ENCODE results near the gene GLTP. TPM values are rescaled to one million over a fixed set of nuclear protein-coding genes. Genes with fewer than 3 reads are reported as not detected.

GLTP gene
- total and polyA plus RNA-seq, 3 experiments from 2014 or later, result 39.3 to 67.4 (median 42.7) TPM

DNA sequence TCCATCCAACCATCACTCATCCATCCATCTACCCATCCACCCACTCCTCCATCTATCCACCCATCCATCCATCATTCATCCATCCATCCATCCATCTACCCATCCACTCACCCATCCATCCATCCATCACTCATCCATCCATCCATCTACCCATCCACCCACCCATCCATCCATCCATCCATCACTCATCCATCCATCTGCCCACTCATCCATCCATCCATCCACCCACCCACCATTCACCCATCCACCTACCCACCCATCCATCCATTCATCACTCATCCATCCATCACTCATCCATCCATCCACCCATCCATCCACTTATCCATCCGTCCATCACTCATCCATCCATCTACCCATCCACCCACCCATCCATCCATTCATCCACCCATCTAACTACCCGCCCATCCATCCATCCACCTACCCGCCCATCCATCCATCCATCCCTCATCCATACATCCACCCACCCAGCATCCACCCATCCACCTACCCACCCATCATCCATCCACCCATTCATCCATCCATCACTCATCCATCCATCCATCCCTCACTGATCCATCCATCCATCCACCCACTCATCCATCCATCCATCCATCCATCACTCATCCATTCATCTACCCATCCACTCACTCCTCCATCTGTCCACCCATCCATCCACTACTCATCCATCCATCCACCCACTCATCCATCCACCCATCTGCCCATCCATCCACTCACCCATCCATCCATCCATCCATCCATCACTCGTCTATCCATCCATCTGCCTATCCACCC, 71.3 kb downstream of the GLTP start:
- Histone ChIP-seq H3K27ac (ENCODE audit: low read depth, low read length) (no peak overlapping the region), H3K4me3 (ENCODE audit: low read length) (no peak overlapping the region), H3K36me3 (ENCODE audit: insufficient read depth, low read length) (no peaks in the 10 kb centered on the region), H3K9me3 (ENCODE audit: low read length) (no peaks in the 10 kb centered on the region), H3K27me3 (ENCODE audit: insufficient read depth, low read length, poor library complexity, severe bottlenecking) (no peaks in the 10 kb centered on the region), H3K4me1 (ENCODE audit: insufficient read depth, low read length) (no peaks in the 10 kb centered on the region)
- Mint-ChIP-seq H3K9me3 (no peaks in the 10 kb centered on the region), H3K27me3 (no peaks in the 10 kb centered on the region), H3K27ac (no peak overlapping the region), H3K4me1 (peaks cover 0 to 3% (median 2%) of the 10 kb centered on the region in 3 donors), H3K36me3 (no peaks in the 10 kb centered on the region), H3K4me3 (no peak overlapping the region)
- ChIA-PET CTCF (no interaction called here), POLR2A (no interaction called here)
- no peak for DNase-seq

DNA sequence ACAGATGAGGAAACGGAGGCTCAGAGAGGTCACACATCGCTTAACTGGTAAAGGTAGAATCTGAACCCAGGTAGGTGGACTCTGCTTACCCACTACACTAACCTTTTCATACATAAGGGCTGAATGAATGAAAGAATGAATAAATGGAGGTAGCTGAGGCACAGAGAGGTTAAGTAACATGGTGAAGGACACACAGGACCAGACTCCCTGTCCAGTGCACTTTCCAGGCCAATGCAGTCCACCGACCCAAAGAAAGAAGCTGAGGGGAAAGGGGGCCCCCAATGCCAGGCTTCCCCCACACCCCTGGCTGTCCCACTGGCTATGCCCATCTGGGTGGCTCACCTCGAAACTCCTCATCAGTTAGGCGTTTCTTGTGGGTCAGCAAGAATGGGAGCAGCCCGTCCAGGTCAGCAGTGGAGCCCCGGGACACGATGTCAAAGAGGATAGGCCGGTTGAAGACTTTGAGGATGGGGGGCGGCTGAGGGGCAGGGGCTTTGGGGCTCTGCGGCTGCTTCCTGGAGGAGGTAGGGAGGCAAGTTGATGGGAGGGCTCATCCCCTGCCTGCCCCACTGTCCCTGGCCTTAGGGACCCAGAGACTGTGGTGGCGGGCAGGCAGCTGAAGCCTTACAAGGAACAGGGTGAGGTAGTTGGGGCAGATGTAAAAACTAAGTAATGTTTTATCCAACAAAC, 72.2 kb downstream of the GLTP start:
- CTCF ChIA-PET, result interaction anchor here (1.1 kb wide), 1 partner anchor 37 kb away, joined by 3 read pairs; no protein-coding TSS in a partner anchor
- no peaks in the 10 kb centered on the region for H3K36me3 ChIP-seq (ENCODE audit: insufficient read depth, low read length)
- Mint-ChIP-seq H3K27ac (no peak overlapping the region), H3K4me1 (peaks cover 0 to 3% (median 2%) of the 10 kb centered on the region in 3 donors), H3K27me3 (no peaks in the 10 kb centered on the region), H3K4me3 (no peak overlapping the region), H3K9me3 (no peaks in the 10 kb centered on the region), H3K36me3 (no peaks in the 10 kb centered on the region)
- no peak overlapping the region for H3K4me3 ChIP-seq (ENCODE audit: low read length)
- DNase-seq, result no peak
- H3K4me1 ChIP-seq (ENCODE audit: insufficient read depth, low read length), result no peaks in the 10 kb centered on the region
- H3K27ac ChIP-seq (ENCODE audit: low read depth, low read length), result no peak overlapping the region
- POLR2A ChIA-PET, result no interaction called here
- H3K27me3 ChIP-seq (ENCODE audit: insufficient read depth, low read length, poor library complexity, severe bottlenecking), result no peaks in the 10 kb centered on the region
- no peaks in the 10 kb centered on the region for H3K9me3 ChIP-seq (ENCODE audit: low read length)

DNA sequence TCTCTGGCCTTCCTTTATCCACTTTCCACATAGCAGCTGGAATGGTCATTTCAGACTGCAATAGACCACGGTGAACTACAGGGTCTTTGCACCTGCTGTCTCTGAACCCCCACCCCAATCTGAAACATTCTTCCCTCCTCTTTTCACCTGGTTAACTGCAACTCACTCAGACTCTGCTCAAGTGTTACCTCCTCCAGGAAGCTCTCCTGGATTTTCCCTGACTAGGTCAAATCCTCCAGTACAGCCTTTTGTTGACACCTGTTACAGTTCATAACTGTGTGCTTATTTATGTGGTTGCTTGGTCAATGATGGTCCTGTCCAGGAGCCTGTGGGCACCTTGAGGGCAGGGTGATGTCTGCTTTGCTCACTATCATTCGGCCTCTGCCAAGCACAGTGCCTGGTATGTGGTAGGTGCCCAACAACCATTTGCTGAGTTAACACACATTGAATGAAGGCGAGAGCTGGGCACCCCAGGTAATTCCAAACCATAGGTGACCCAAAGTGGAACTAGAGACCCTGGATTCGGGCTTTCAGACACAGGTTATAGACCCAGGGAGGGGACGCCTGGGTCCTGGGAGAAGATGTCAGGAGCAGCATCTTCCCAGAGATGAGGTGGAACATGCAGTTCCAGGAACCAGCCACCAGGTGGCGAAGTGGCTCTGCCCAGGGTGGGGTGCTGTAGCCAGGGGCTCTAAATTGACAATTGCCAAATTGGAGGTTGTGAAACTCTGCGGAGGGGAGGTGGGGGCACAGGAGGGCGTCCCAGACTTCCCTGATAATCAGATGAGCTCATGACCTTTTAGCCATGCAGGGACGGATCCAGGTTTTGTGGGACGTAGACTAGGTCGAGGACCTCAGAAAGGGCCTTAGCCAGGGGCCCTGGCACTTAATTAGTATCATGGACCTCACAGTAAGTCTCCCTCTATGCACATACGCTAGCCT, 75.2 kb downstream of the GLTP start:
- Mint-ChIP-seq H3K4me3 (no peak overlapping the region), H3K4me1 (peaks cover 0 to 3% (median 2%) of the 10 kb centered on the region in 3 donors), H3K27ac (peak overlapping the region in 1 of 8 donors; percentile 73), H3K9me3 (no peaks in the 10 kb centered on the region), H3K36me3 (no peaks in the 10 kb centered on the region), H3K27me3 (no peaks in the 10 kb centered on the region)
- POLR2A ChIA-PET, result no interaction called here
- Histone ChIP-seq H3K9me3 (ENCODE audit: low read length) (no peaks in the 10 kb centered on the region), H3K27me3 (ENCODE audit: insufficient read depth, low read length, poor library complexity, severe bottlenecking) (no peaks in the 10 kb centered on the region), H3K36me3 (ENCODE audit: insufficient read depth, low read length) (no peaks in the 10 kb centered on the region), H3K4me1 (ENCODE audit: insufficient read depth, low read length) (no peaks in the 10 kb centered on the region), H3K4me3 (ENCODE audit: low read length) (no peak overlapping the region), H3K27ac (ENCODE audit: low read depth, low read length) (no peak overlapping the region)
- CTCF ChIA-PET, result interaction anchor here (0.7 to 4.2 kb wide), 21 partner anchors 9 to 212 kb away, joined by 3 to 38 read pairs (median 4); partner anchors contain the start of genes GLTP and TRPV4
- DNase-seq, result peak; percentile 53 to 82 (median 61)

DNA sequence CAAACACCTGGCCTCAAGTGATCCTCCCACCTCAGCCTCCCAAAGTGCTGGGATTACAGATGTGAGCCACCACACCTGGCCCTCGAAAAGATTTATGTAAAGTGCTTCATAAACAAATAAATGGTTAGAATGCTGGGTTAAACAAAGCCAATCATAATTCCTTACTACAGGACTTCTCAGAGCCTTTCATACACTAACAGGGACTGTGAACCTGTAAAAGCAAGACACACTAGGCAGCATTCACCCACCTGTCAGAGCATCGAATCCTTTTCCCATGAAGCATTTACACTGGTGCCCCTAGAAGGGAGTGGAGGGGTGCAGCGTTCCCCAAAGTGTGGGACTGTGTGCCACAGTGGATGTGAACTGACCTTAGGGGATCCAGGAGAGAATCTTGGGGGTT, 76.7 kb downstream of the GLTP start:
- Histone ChIP-seq H3K27me3 (ENCODE audit: insufficient read depth, low read length, poor library complexity, severe bottlenecking) (no peaks in the 10 kb centered on the region), H3K36me3 (ENCODE audit: insufficient read depth, low read length) (no peaks in the 10 kb centered on the region), H3K4me3 (ENCODE audit: low read length) (no peak overlapping the region), H3K4me1 (ENCODE audit: insufficient read depth, low read length) (no peaks in the 10 kb centered on the region), H3K9me3 (ENCODE audit: low read length) (no peaks in the 10 kb centered on the region), H3K27ac (ENCODE audit: low read depth, low read length) (no peak overlapping the region)
- no peaks in the 10 kb centered on the region for H3K27me3 Mint-ChIP-seq
- no peak for DNase-seq
- H3K4me3 Mint-ChIP-seq, result no peak overlapping the region
- CTCF ChIA-PET, result interaction anchor here (1.0 to 4.2 kb wide), 3 partner anchors 42 to 82 kb away, joined by 4 to 38 read pairs (median 11); no protein-coding TSS in a partner anchor
- POLR2A ChIA-PET, result no interaction called here
- H3K4me1 Mint-ChIP-seq, result peaks cover 0 to 3% (median 2%) of the 10 kb centered on the region in 3 donors
- H3K36me3 Mint-ChIP-seq, result no peaks in the 10 kb centered on the region
- no peaks in the 10 kb centered on the region for H3K9me3 Mint-ChIP-seq
- no peak overlapping the region for H3K27ac Mint-ChIP-seq

DNA sequence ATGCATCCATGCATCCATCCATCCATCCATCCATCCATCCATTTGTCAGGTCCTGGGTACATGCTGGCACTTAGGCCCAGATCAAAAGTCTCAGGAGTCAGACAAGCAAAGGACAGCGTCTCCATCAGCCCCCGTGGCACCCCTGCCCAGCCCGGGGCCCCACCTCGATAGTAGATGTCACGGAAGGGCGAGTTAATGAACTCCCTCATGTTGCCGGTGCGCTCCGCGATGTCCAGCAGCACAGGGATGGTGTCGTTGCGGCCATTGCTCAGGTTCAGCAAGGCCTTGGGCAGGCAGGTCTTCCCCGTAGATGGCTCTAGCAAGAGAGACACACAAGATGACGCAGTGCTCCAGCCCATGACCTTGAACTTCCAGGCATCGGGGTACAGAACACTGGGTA, 77.5 kb downstream of the GLTP start:
- no peak overlapping the region for H3K27ac Mint-ChIP-seq
- H3K9me3 ChIP-seq (ENCODE audit: low read length), result no peaks in the 10 kb centered on the region
- H3K4me3 ChIP-seq (ENCODE audit: low read length), result no peak overlapping the region
- H3K27me3 Mint-ChIP-seq, result peaks cover 0 to under 1% of the 10 kb centered on the region in 2 donors
- DNase-seq, result no peak
- H3K36me3 Mint-ChIP-seq, result no peaks in the 10 kb centered on the region
- no peak overlapping the region for H3K27ac ChIP-seq (ENCODE audit: low read depth, low read length)
- POLR2A ChIA-PET, result no interaction called here
- no peaks in the 10 kb centered on the region for H3K36me3 ChIP-seq (ENCODE audit: insufficient read depth, low read length)
- CTCF ChIA-PET, result interaction anchor here (4.2 kb wide), 1 partner anchor 43 kb away, joined by 38 read pairs; no protein-coding TSS in a partner anchor
- peaks cover 0 to 3% (median 2%) of the 10 kb centered on the region in 3 donors for H3K4me1 Mint-ChIP-seq
- H3K27me3 ChIP-seq (ENCODE audit: insufficient read depth, low read length, poor library complexity, severe bottlenecking), result no peaks in the 10 kb centered on the region
- no peak overlapping the region for H3K4me3 Mint-ChIP-seq
- no peaks in the 10 kb centered on the region for H3K4me1 ChIP-seq (ENCODE audit: insufficient read depth, low read length)
- no peaks in the 10 kb centered on the region for H3K9me3 Mint-ChIP-seq

Other genes starting within 250 kb of the GLTP start
- 1 to 10 TPM; 2.0 to 3.0 TPM for gene FAM222A, start 166.7 kb downstream of the GLTP start, total RNA-seq
- gene FAM222A, start 166.7 kb downstream of the GLTP start, polyA plus RNA-seq, result 0.32 TPM
- gene TRPV4, start 47.1 kb downstream of the GLTP start, total RNA-seq, result not detected
- not detected for gene TRPV4, start 47.1 kb downstream of the GLTP start, polyA plus RNA-seq
- gene TCHP, start 19.7 kb upstream of the GLTP start, total RNA-seq, result 10 to 100 TPM; 27.7 to 28.3 TPM
- 18.6 TPM for gene TCHP, start 19.7 kb upstream of the GLTP start, polyA plus RNA-seq
- gene GIT2, start 115.8 kb upstream of the GLTP start, total RNA-seq, result 10 to 100 TPM; 52.0 to 54.4 TPM
- gene GIT2, start 115.8 kb upstream of the GLTP start, polyA plus RNA-seq, result 93.0 TPM
- 10 to 100 TPM; 38.1 to 41.1 TPM for gene ANKRD13A, start 118.9 kb upstream of the GLTP start, total RNA-seq
- gene ANKRD13A, start 118.9 kb upstream of the GLTP start, polyA plus RNA-seq, result 47.1 TPM
- 10 to 100 TPM; 11.7 to 12.7 TPM for gene C12orf76, start 168.0 kb upstream of the GLTP start, total RNA-seq
- 17.3 TPM for gene C12orf76, start 168.0 kb upstream of the GLTP start, polyA plus RNA-seq
- 1 to 10 TPM; 3.7 to 4.5 TPM for gene IFT81, start 243.8 kb upstream of the GLTP start, total RNA-seq
- 0.35 TPM for gene IFT81, start 243.8 kb upstream of the GLTP start, polyA plus RNA-seq

Data from CD8-positive, alpha-beta memory T cell (primary cell).